Neural progenitor cell (in vitro differentiated cells): ENCODE results near the gene RBM14. TPM values are rescaled to one million over a fixed set of nuclear protein-coding genes. Genes with fewer than 3 reads are reported as not detected.

ENCODE experiments used
- DNase-seq: peaks from one replicate; pipeline ENCODE4 v3.0.0-alpha.2; 2016; ENCODE audit warnings: low spot score
- H2AFZ ChIP-seq: fragments of 200-600 bp; sonication (generic); replicated peaks from 2 replicates; pipeline ENCODE4 v1.6.1; 2016; ENCODE audit warnings: antibody characterized with exemption
- H3F3A ChIP-seq: fragments of 200-600 bp; sonication (generic); 2 replicates; pipeline ENCODE4 v1.6.1; 2016; ENCODE audit warnings: antibody characterized with exemption, low read depth
- H3K27ac ChIP-seq: fragments of 200-600 bp; sonication (generic); 2 replicates; pipeline ENCODE4 v1.5.1; 2016; ENCODE audit warnings: mild to moderate bottlenecking
- H3K27me3 ChIP-seq: fragments of 200-600 bp; sonication (generic); 2 replicates; pipeline ENCODE4 v1.6.1; 2016; ENCODE audit warnings: mild to moderate bottlenecking, moderate library complexity
- H3K36me3 ChIP-seq: fragments of 200-600 bp; sonication (generic); 2 replicates; pipeline ENCODE4 v1.5.1; 2016
- H3K4me1 ChIP-seq: fragments of 200-600 bp; sonication (generic); 2 replicates; pipeline ENCODE4 v1.6.1; 2016; ENCODE audit warnings: mixed run types
- H3K4me2 ChIP-seq: fragments of 200-600 bp; sonication (generic); 2 replicates; pipeline ENCODE4 v1.6.1; 2016
- H3K4me3 ChIP-seq: fragments of 200-600 bp; sonication (generic); 2 replicates; pipeline ENCODE4 v1.5.1; 2016
- H3K79me2 ChIP-seq: fragments of 200-600 bp; sonication (generic); 2 replicates; pipeline ENCODE4 v1.6.1; 2016; ENCODE audit warnings: low read depth
- H3K9ac ChIP-seq: fragments of 200-600 bp; sonication (generic); 2 replicates; pipeline ENCODE4 v1.6.1; 2016
- H3K9me3 ChIP-seq: fragments of 200-600 bp; sonication (generic); 2 replicates; pipeline ENCODE4 v1.5.1; 2016; ENCODE audit warnings: low read depth
- H4K20me1 ChIP-seq: fragments of 200-600 bp; sonication (generic); 2 replicates; pipeline ENCODE4 v1.6.1; 2016; ENCODE audit warnings: low read depth
- H3K27ac Mint-ChIP-seq: 3 replicates; pipeline ENCODE4 v1.8.0; 2021; ENCODE audit warnings: mixed read lengths
- H3K27me3 Mint-ChIP-seq: 2 replicates; pipeline ENCODE4 v1.8.0; 2022; ENCODE audit warnings: low read depth, mild to moderate bottlenecking, inconsistent platforms, moderate library complexity, mixed read lengths; ENCODE audit not compliant: insufficient read depth
- H3K36me3 Mint-ChIP-seq: 3 replicates; pipeline ENCODE4 v1.8.0; 2021; ENCODE audit warnings: mixed read lengths
- H3K4me1 Mint-ChIP-seq: 3 replicates; pipeline ENCODE4 v1.8.0; 2021; ENCODE audit warnings: mixed read lengths
- H3K4me3 Mint-ChIP-seq: 3 replicates; pipeline ENCODE4 v1.8.0; 2021; ENCODE audit warnings: mild to moderate bottlenecking, moderate library complexity, mixed read lengths
- H3K9me3 Mint-ChIP-seq: 3 replicates; pipeline ENCODE4 v1.8.0; 2020; ENCODE audit warnings: mixed read lengths
- CTCF ChIP-seq: fragments of 200-600 bp; sonication (generic); IDR thresholded peaks from 2 replicates; pipeline ENCODE4 v1.5.1; 2017; ENCODE audit warnings: antibody characterized with exemption, mild to moderate bottlenecking
- EZH2 ChIP-seq: fragments of 200-600 bp; sonication (generic); IDR thresholded peaks from 2 replicates; pipeline ENCODE4 v1.6.1; 2017; ENCODE audit warnings: antibody characterized with exemption, mild to moderate bottlenecking, moderate library complexity
- EZH2phosphoT487 ChIP-seq: fragments of 200-600 bp; sonication (generic); IDR thresholded peaks from 2 replicates; pipeline ENCODE4 v1.6.1; 2017; ENCODE audit warnings: antibody characterized with exemption
- total RNA-seq: library from RNA; depleted of rRNA; stranded (reverse); fragments of >200 nt; gene quantifications from 2 replicates; pipeline ENCODE4 v1.2.3, GENCODE V29; 2015; ENCODE audit warnings: low replicate concordance

The RBM14 gene
- total RNA-seq, 1 donor from 2014 or later = 38.2 TPM

- Mint-ChIP-seq H3K27me3 (peaks cover 4% of the 10 kb centered on the region), H3K36me3 (peaks cover 44% of the 10 kb centered on the region), H3K4me3 (no peak overlapping the region), H3K9me3 (no peaks in the 10 kb centered on the region), H3K27ac (no peak overlapping the region), H3K4me1 (peaks cover 8% of the 10 kb centered on the region)
- TF ChIP-seq EZH2 (no peak), EZH2phosphoT487 (no peak), CTCF (no peak)
- peaks cover 100% of the 10 kb centered on the region for H3K79me2 ChIP-seq
- no peak overlapping the region for H3K9ac ChIP-seq
- H3K27me3 ChIP-seq = no peaks in the 10 kb centered on the region
- no peak overlapping the region for H3K4me2 ChIP-seq
- no peak overlapping the region for H3K4me3 ChIP-seq
- no peak overlapping the region for H2AFZ ChIP-seq
- H3F3A ChIP-seq = peaks cover 28% of the 10 kb centered on the region
- no peak overlapping the region for H3K27ac ChIP-seq
- H3K4me1 ChIP-seq = peaks cover 4% of the 10 kb centered on the region
- no peak for DNase-seq
- no peaks in the 10 kb centered on the region for H3K9me3 ChIP-seq
- peaks cover 15% of the 10 kb centered on the region for H3K36me3 ChIP-seq
- H4K20me1 ChIP-seq = peaks cover 88% of the 10 kb centered on the region
Measured at GRCh38 chr11:66626382-66626781, 10.0 kb downstream of the RBM14 start.

GRCh38 chr11:66626926-66627325 is 10.5 kb downstream of the RBM14 start:
- no peak for DNase-seq
- Histone ChIP-seq H3K27me3 (no peaks in the 10 kb centered on the region), H2AFZ (no peak overlapping the region), H3K9ac (no peak overlapping the region), H3K79me2 (peaks cover 100% of the 10 kb centered on the region), H4K20me1 (peaks cover 82% of the 10 kb centered on the region), H3K4me1 (no peaks in the 10 kb centered on the region), H3K9me3 (no peaks in the 10 kb centered on the region), H3K4me2 (no peak overlapping the region), H3F3A (peaks cover 32% of the 10 kb centered on the region), H3K27ac (no peak overlapping the region), H3K36me3 (peaks cover 18% of the 10 kb centered on the region), H3K4me3 (no peak overlapping the region)
- no peak overlapping the region for H3K4me3 Mint-ChIP-seq
- H3K36me3 Mint-ChIP-seq = peaks cover 44% of the 10 kb centered on the region
- no peak overlapping the region for H3K27ac Mint-ChIP-seq
- peaks cover 4% of the 10 kb centered on the region for H3K4me1 Mint-ChIP-seq
- no peaks in the 10 kb centered on the region for H3K9me3 Mint-ChIP-seq
- peaks cover 4% of the 10 kb centered on the region for H3K27me3 Mint-ChIP-seq
- TF ChIP-seq EZH2 = no peak
- TF ChIP-seq CTCF = no peak
- no peak for TF ChIP-seq EZH2phosphoT487

- no peak overlapping the region for H3K4me3 ChIP-seq
- no peaks in the 10 kb centered on the region for H3K4me1 ChIP-seq
- no peak overlapping the region for H3K9ac ChIP-seq
- no peak overlapping the region for H2AFZ ChIP-seq
- no peak for DNase-seq
- H3K9me3 ChIP-seq = no peaks in the 10 kb centered on the region
- H3K27me3 ChIP-seq = no peaks in the 10 kb centered on the region
- H3K79me2 ChIP-seq = peaks cover 100% of the 10 kb centered on the region
- Mint-ChIP-seq H3K27me3 (peaks cover 4% of the 10 kb centered on the region), H3K9me3 (no peaks in the 10 kb centered on the region), H3K27ac (no peak overlapping the region), H3K4me3 (no peak overlapping the region), H3K36me3 (peaks cover 45% of the 10 kb centered on the region), H3K4me1 (no peaks in the 10 kb centered on the region)
- no peak overlapping the region for H3K27ac ChIP-seq
- H4K20me1 ChIP-seq = peaks cover 72% of the 10 kb centered on the region
- peaks cover 35% of the 10 kb centered on the region for H3F3A ChIP-seq
- TF ChIP-seq EZH2 (no peak), EZH2phosphoT487 (no peak), CTCF (no peak)
- peaks cover 24% of the 10 kb centered on the region for H3K36me3 ChIP-seq
- H3K4me2 ChIP-seq = no peak overlapping the region
Measured at GRCh38 chr11:66628061-66628603, 11.7 kb downstream of the RBM14 start.
